HepG2 (cell line): ENCODE data around the gene NEAT1. TPM values are rescaled to one million over a fixed set of nuclear protein-coding genes. Genes with fewer than 3 reads are reported as not detected.

ENCODE experiments used
- ATAC-seq: fragments of 200-7000 bp; cut with Tn5 transposase; 3 replicates; pipeline ENCODE4 v1.9.1; 2020; ENCODE audit warnings: mild to moderate bottlenecking, moderate library complexity
- BruUV-seq: library from RNA; stranded (reverse); fragments of 400-500 nt; replicated peaks from 2 replicates; lab custom pipeline; 2021; lab: Mats Ljungman, UMichigan
- CTCF ChIA-PET: fragments of 300-600 bp; formaldehyde crosslinking; extraction: SDS; loops from one replicate; lab custom pipeline; 2021; ENCODE audit warnings: low total read pairs, inconsistent platforms, low intra/inter-chr PET ratio; lab: Yijun Ruan, JAX
- POLR2A ChIA-PET: fragments of 350-600 bp; sonication (Branson Sonifier 250); formaldehyde crosslinking; loops from one replicate; lab custom pipeline; 2020; ENCODE audit warnings: antibody characterized with exemption, inconsistent platforms; lab: Yijun Ruan, JAX
- DNase-seq: peaks from one replicate; pipeline ENCODE4 v3.0.0-alpha.2; 2015; ENCODE audit warnings: low spot score
- FAIRE-seq: peaks from 3 replicates; lab custom pipeline; 2011; peaks lifted over from hg19 to GRCh38; lab: Jason Lieb, UNC
- H2AFZ ChIP-seq: one replicate; pipeline ENCODE4 v1.6.1; 2011; ENCODE audit warnings: low read length, inconsistent platforms
- H3K27ac ChIP-seq: fragments of 300-600 bp; 3 replicates; pipeline ENCODE4 v1.8.0; 2011; ENCODE audit warnings: mixed run types, mild to moderate bottlenecking, mixed read lengths, low read length, inconsistent platforms; ENCODE audit not compliant: insufficient read depth; ENCODE audit errors: extremely low read length
- H3K27me3 ChIP-seq, 2 experiments: fragments of 200-600 bp in 1 of 2; 2 replicates in 1 of 2; 3 replicates in 1 of 2; pipeline versions ENCODE4 v1.6.0 to v1.8.0; 2011; ENCODE audit warnings: low read length in 2 of 2, mild to moderate bottlenecking in 2 of 2, moderate library complexity in 2 of 2, inconsistent platforms in 1 of 2; ENCODE audit not compliant: insufficient read depth in 2 of 2, control insufficient read depth in 1 of 2
- H3K36me3 ChIP-seq, 2 experiments: fragments of 200-600 bp in 1 of 2; replicated peaks in 1 of 2; 2 replicates in 1 of 2; 3 replicates in 1 of 2; pipeline versions ENCODE4 v1.5.1 to v1.8.0; 2011; ENCODE audit warnings: low read length in 2 of 2, inconsistent platforms in 1 of 2; ENCODE audit not compliant: insufficient read depth in 2 of 2, control insufficient read depth in 1 of 2
- H3K4me1 ChIP-seq: 2 replicates; pipeline ENCODE4 v1.5.1; 2012; ENCODE audit warnings: low read length, inconsistent platforms; ENCODE audit not compliant: insufficient read depth
- H3K4me2 ChIP-seq: 2 replicates; pipeline ENCODE4 v1.6.0; 2011; ENCODE audit warnings: low read depth, low read length, inconsistent platforms
- H3K4me3 ChIP-seq, 3 experiments: fragments of 200-600 bp in 1 of 3; sonication (generic), shearing (Covaris generic) in 1 of 3; replicated peaks in 1 of 3; 2 replicates each; pipeline ENCODE4 v1.5.1; 2011 to 2016; ENCODE audit warnings: low read length in 3 of 3, inconsistent platforms in 2 of 3, low read depth in 2 of 3, mild to moderate bottlenecking in 2 of 3, control low read depth in 1 of 3, mixed read lengths in 1 of 3; ENCODE audit not compliant: insufficient read depth in 1 of 3
- H3K79me2 ChIP-seq: one replicate; pipeline ENCODE4 v1.6.1; 2011; ENCODE audit warnings: low read length, inconsistent platforms; ENCODE audit not compliant: insufficient read depth
- H3K9ac ChIP-seq: 2 replicates; pipeline ENCODE4 v1.6.0; 2011; ENCODE audit warnings: mild to moderate bottlenecking, low read depth, low read length, inconsistent platforms; ENCODE audit not compliant: insufficient read depth
- H3K9me3 ChIP-seq: 2 replicates; pipeline ENCODE4 v1.5.1; 2012; ENCODE audit warnings: mild to moderate bottlenecking, low read length
- H4K20me1 ChIP-seq: 2 replicates; pipeline ENCODE4 v1.6.0; 2011; ENCODE audit warnings: inconsistent platforms, mild to moderate bottlenecking, low read length, moderate library complexity; ENCODE audit not compliant: insufficient read depth
- AHDC1 ChIP-seq: sonication (generic); formaldehyde crosslinking; IDR thresholded peaks from 2 replicates; pipeline ENCODE4 v1.5.1; 2020; ENCODE audit warnings: mild to moderate bottlenecking, missing genetic modification reagents, borderline replicate concordance
- CHCHD3 ChIP-seq: sonication (generic); formaldehyde crosslinking; IDR thresholded peaks from 2 replicates; pipeline ENCODE4 v1.8.0; 2022; ENCODE audit warnings: mild to moderate bottlenecking, missing genetic modification reagents, moderate library complexity
- ERF ChIP-seq: IDR thresholded peaks from 2 replicates; pipeline ENCODE4 v1.6.1; 2018; ENCODE audit warnings: missing biosample characterization, missing genetic modification reagents
- FOXK1 ChIP-seq: sonication (generic); formaldehyde crosslinking; IDR thresholded peaks from 2 replicates; pipeline ENCODE4 v1.4.0; 2020; ENCODE audit warnings: low read depth, missing genetic modification reagents, borderline replicate concordance
- GATA4 ChIP-seq: sonication (generic); IDR thresholded peaks from 2 replicates; pipeline ENCODE4 v1.6.1; 2016; ENCODE audit warnings: antibody characterized with exemption, low read depth, borderline replicate concordance
- HNRNPK ChIP-seq: fragments of 200-400 bp; formaldehyde crosslinking; IDR thresholded peaks from 2 replicates; pipeline ENCODE4 v1.6.1; 2018; ENCODE audit warnings: low read length, low read depth, moderate library complexity, mild to moderate bottlenecking; ENCODE audit not compliant: poor library complexity, severe bottlenecking
- HNRNPUL1 ChIP-seq: fragments of 200-400 bp; formaldehyde crosslinking; IDR thresholded peaks from 2 replicates; pipeline ENCODE4 v1.6.1; 2017; ENCODE audit warnings: low read depth, mild to moderate bottlenecking, low read length, moderate library complexity
- KMT2A ChIP-seq: sonication (generic); formaldehyde crosslinking; IDR thresholded peaks from 2 replicates; pipeline ENCODE4 v1.4.0; 2020; ENCODE audit warnings: missing genetic modification reagents
- MYC ChIP-seq: sonication (generic); formaldehyde crosslinking; IDR thresholded peaks from 2 replicates; pipeline ENCODE4 v1.9.0; 2021; ENCODE audit warnings: missing genetic modification reagents, borderline replicate concordance
- NKX3-1 ChIP-seq: sonication (generic); formaldehyde crosslinking; IDR thresholded peaks from 2 replicates; pipeline ENCODE4 v1.5.0; 2020; ENCODE audit warnings: missing genetic modification reagents
- NR0B2 ChIP-seq: sonication (generic); formaldehyde crosslinking; IDR thresholded peaks from 2 replicates; pipeline ENCODE4 v1.4.0; 2020; ENCODE audit warnings: mild to moderate bottlenecking, missing genetic modification reagents
- SIN3B ChIP-seq: fragments of 150-350 bp; IDR thresholded peaks from 2 replicates; pipeline ENCODE4 v1.6.1; 2014; ENCODE audit warnings: low read length
- SMC3 ChIP-seq: IDR thresholded peaks from 2 replicates; pipeline ENCODE4 v1.6.1; 2011; ENCODE audit warnings: low read length, improper control_type of control experiment
- ZMYM2 ChIP-seq: sonication (generic); formaldehyde crosslinking; IDR thresholded peaks from 2 replicates; pipeline ENCODE4 v1.8.0; 2022; ENCODE audit warnings: mild to moderate bottlenecking, missing genetic modification reagents
- ZMYM3 ChIP-seq: sonication (generic); formaldehyde crosslinking; IDR thresholded peaks from 2 replicates; pipeline ENCODE4 v1.5.1; 2020; ENCODE audit warnings: mild to moderate bottlenecking, missing genetic modification reagents
- ZNF549 ChIP-seq: sonication (generic); formaldehyde crosslinking; IDR thresholded peaks from 2 replicates; pipeline ENCODE4 v1.5.0; 2020; ENCODE audit warnings: missing genetic modification reagents
- ZNF562 ChIP-seq: sonication (generic); formaldehyde crosslinking; IDR thresholded peaks from 2 replicates; pipeline ENCODE4 v1.8.0; 2022; ENCODE audit warnings: missing genetic modification reagents, borderline replicate concordance
- ZNF713 ChIP-seq: sonication (generic); formaldehyde crosslinking; IDR thresholded peaks from 2 replicates; pipeline ENCODE4 v1.4.0; 2020; ENCODE audit warnings: mild to moderate bottlenecking, missing genetic modification reagents
- ZNF768 ChIP-seq: sonication (generic); formaldehyde crosslinking; IDR thresholded peaks from 2 replicates; pipeline ENCODE4 v1.4.0; 2020; ENCODE audit warnings: missing genetic modification reagents
- WGBS: methylation state at CpG from one replicate; pipeline ENCODE4 v1.1.6; 2017; ENCODE audit warnings: low lambda C conversion rate; 5-methylcytosine and 5-hydroxymethylcytosine counted together
- in situ Hi-C: cut with HindIII; loops from 2 replicates; pipeline ENCODE4 v1.10.0; 2017; ENCODE audit warnings: low pct_unique_long_range_greater_than_20kb; ENCODE audit not compliant: extremely low pct_ligation_motif_present
- intact Hi-C: fragments of 100-400 bp; cut with micrococcal nuclease; formaldehyde crosslinking; loops from one replicate; pipeline ENCODE4 v1.10.0; 2022; ENCODE audit not compliant: unreplicated experiment
- polyA plus RNA-seq, 8 experiments: library from polyadenylated mRNA; depleted of rRNA in 3 of 8; stranded (reverse) in 7 of 8; unstranded in 1 of 8; fragments of >200 nt; fragmentation: Illumina TruSeq in 4 of 8; extraction: Trizol in 4 of 8; gene quantifications; 2 replicates each; pipeline versions ENCODE4 v1.2.1 to v1.2.3, GENCODE V29; 2011 to 2016; ENCODE audit warnings: low read depth in 4 of 8, missing spikeins in 1 of 8, mixed read lengths in 1 of 8; ENCODE audit not compliant: insufficient read depth in 1 of 8
- total RNA-seq, 5 experiments: library from RNA; depleted of rRNA; stranded (reverse); fragments of >200 nt; fragmentation: Illumina TruSeq; extraction: Trizol; gene quantifications; 2 replicates each; pipeline ENCODE4 v1.2.3, GENCODE V29; 2016; ENCODE audit warnings: low read depth in 1 of 5

Gene NEAT1
- total and polyA plus RNA-seq, 2 of the 13 experiments (the other 11 are each of a cell fraction or from before 2014, with no cell fraction given): 20.5 to 41.2 TPM

- intact Hi-C loops (loop anchor here (2.0 to 5.0 kb wide), 4 partner anchors 33 to 97 kb away; partner anchors contain the start of gene SLC25A45), in situ Hi-C loops (loop anchor here (5.0 kb wide), 1 partner anchor 33 kb away; the partner anchor contains the start of gene SLC25A45)
- Histone ChIP-seq H3K27ac (peak overlapping the region; percentile 100), H3K27me3 (no peaks in the 10 kb centered on the region; a peak in 1 of 5 replicates), H3K4me1 (peaks cover 64% of the 10 kb centered on the region), H3K9me3 (no peaks in the 10 kb centered on the region), H3K9ac (peak overlapping the region; percentile 100), H4K20me1 (no peaks in the 10 kb centered on the region), H3K4me2 (peak overlapping the region; percentile 99), H3K4me3 (peak overlapping the region; percentile 46 to 87 (median 54); a peak in 5 of 6 replicates), H3K79me2 (peaks cover 29% of the 10 kb centered on the region), H2AFZ (no peak overlapping the region), H3K36me3 (peaks cover 0 to 13% of the 10 kb centered on the region in 2 experiments; a peak in 1 of 5 replicates)
- CTCF ChIA-PET: interaction anchor here (1.9 to 2.7 kb wide), 5 partner anchors 15 to 95 kb away, joined by 6 to 20 read pairs (median 13); no protein-coding TSS in a partner anchor
- BruUV-seq: no TSS peak
- FAIRE-seq (peak; percentile 60), DNase-seq (peak; percentile 65), ATAC-seq (peak; percentile 8)
- WGBS: 0% methylated on average over 5 of the region's 11 CpGs
- POLR2A ChIA-PET: interaction anchor here (0.6 to 17.8 kb wide), 19 partner anchors 11 to 281 kb away, joined by 3 to 952 read pairs (median 38); partner anchors contain the start of genes FRMD8, MALAT1, SLC25A45 and TIGD3
- TF ChIP-seq HNRNPUL1 (no peak), SMC3 (no peak), ZMYM3 (0 out of 2 replicates have a peak, but pooled peaks have one; percentile 9), ZNF562 (CRISPR knock-in tag) (no peak), HNRNPK (no peak), CHCHD3 (CRISPR knock-in tag) (no peak), ZNF713 (no peak), MYC (CRISPR knock-in tag) (no peak), ERF (CRISPR knock-in tag) (no peak), ZNF549 (CRISPR knock-in tag) (no peak), GATA4 (no peak), SIN3B (no peak), FOXK1 (CRISPR knock-in tag) (no peak), NKX3-1 (CRISPR knock-in tag) (no peak), AHDC1 (CRISPR knock-in tag) (no peak), ZNF768 (peak; percentile 26; the same call in 1 of the 2 replicates), ZMYM2 (CRISPR knock-in tag) (no peak), NR0B2 (CRISPR knock-in tag) (no peak), KMT2A (no peak)
Observed at GRCh38 chr11:65415499-65416340, 6.9 kb upstream of the NEAT1 start.
